Measurements from ENCODE around the gene ASB3.
"Not testable (repeated sequence)": the region's sequence is repeated elsewhere in the genome, so short reads cannot be mapped to it uniquely, and the experiment has no call there.

ASB3 gene

GRCh38 chr2:53786705-53787613 is at the start of gene ASB3, which contains the start of gene ERLEC1:
ASB3 (minus strand) TSS chr2:53786953; CDS start chr2:53765572, 21,381 bp downstream.
ERLEC1 (plus strand) TSS chr2:53787044; CDS start chr2:53787211, 167 bp downstream.
- H3K36me3 Mint-ChIP-seq (ENCODE audit: low read depth), result peaks cover 22% of the 10 kb centered on the region
- H3K4me3 Mint-ChIP-seq, result peak within 1 kb of the TSS; percentile 97
- no peaks in the 10 kb centered on the region for H3K27me3 Mint-ChIP-seq
- H3K4me1 Mint-ChIP-seq (ENCODE audit: low read depth), result peaks cover 32% of the 10 kb centered on the region
- intact Hi-C loops (cut with micrococcal nuclease), result loop anchor here (2.0 kb wide), 1 partner anchor 20 kb away; the partner anchor contains the start of gene CHAC2
- no peaks in the 10 kb centered on the region for H3K9me3 Mint-ChIP-seq
- H3K27ac Mint-ChIP-seq, result peak within 1 kb of the TSS; percentile 92

DNA sequence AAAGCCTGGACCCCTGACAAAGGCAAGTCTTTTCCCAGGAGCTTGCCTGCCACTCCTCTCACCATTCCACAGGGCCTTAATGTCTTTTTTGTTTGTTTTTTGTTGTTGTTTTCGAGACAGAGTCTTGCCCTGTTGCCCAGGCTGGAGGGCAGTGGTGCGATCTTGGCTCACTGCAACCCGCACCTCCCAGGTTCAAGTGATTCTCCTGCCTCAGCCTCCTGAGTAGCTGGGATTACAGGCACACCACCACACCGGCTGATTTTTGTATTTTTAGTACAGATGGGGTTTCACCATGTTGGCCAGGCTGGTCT is 43.2 kb upstream of the ASB3 start:
- H3K9me3 Mint-ChIP-seq; H3K4me1 Mint-ChIP-seq (ENCODE audit: low read depth); H3K36me3 Mint-ChIP-seq (ENCODE audit: low read depth); H3K27me3 Mint-ChIP-seq; H3K27ac Mint-ChIP-seq; intact Hi-C loops (cut with micrococcal nuclease); H3K4me3 Mint-ChIP-seq: not testable (repeated sequence)

DNA sequence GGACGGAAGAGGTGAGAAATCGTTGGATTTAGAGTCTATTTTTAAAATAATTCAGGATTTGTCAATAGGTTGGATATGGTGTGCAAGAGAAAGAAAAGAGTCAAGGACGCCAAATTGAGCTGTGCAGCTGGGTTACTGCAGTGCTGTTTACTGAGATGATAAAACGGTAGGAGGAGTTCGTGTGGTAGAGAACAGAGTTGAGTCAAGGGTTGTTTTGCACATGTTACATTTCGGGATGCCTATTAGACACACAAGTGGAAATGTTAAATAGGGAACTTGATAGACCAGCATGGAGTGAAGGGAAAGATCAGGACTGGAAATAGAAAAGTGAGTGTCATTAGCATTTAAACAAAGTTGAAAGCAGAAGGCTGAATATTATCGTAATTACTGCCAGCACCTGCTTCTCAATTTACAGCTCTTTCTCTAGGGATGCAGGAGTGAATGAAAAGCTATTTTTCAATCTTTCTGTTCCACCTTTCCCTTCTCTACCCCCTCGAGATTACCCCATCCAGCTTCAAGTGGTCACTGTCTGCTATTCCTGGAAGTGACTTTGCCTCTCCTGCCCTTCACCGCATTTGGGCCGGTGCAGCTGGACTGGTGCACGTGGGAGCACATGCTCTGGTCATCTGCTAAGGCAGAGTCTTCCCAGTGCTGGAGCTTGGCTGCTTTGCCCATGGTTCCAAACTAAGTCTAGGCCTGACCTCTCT is 42.7 kb upstream of the ASB3 start:
- Mint-ChIP-seq H3K4me3 (no peak overlapping the region), H3K27ac (no peak overlapping the region), H3K9me3 (no peaks in the 10 kb centered on the region)

GRCh38 chr2:53828331-53828730 is 41.6 kb upstream of the ASB3 start:
- H3K36me3 Mint-ChIP-seq (ENCODE audit: low read depth), result peaks cover 4% of the 10 kb centered on the region
- no peaks in the 10 kb centered on the region for H3K9me3 Mint-ChIP-seq
- intact Hi-C loops (cut with micrococcal nuclease), result no loop called here

More for the DNA sequence above, 42.7 kb upstream of the ASB3 start:
- peaks cover 4% of the 10 kb centered on the region for H3K36me3 Mint-ChIP-seq (ENCODE audit: low read depth)
- no peaks in the 10 kb centered on the region for H3K27me3 Mint-ChIP-seq
- no peaks in the 10 kb centered on the region for H3K4me1 Mint-ChIP-seq (ENCODE audit: low read depth)
- intact Hi-C loops (cut with micrococcal nuclease), result no loop called here

GRCh38 chr2:53827398-53828175 is 40.8 kb upstream of the ASB3 start:
- intact Hi-C loops (cut with micrococcal nuclease), result no loop called here
- H3K27ac Mint-ChIP-seq, result no peak overlapping the region
- peaks cover 4% of the 10 kb centered on the region for H3K36me3 Mint-ChIP-seq (ENCODE audit: low read depth)

More at GRCh38 chr2:53828331-53828730, 41.6 kb upstream of the ASB3 start:
- no peak overlapping the region for H3K4me3 Mint-ChIP-seq
- no peak overlapping the region for H3K27ac Mint-ChIP-seq
- H3K4me1 Mint-ChIP-seq (ENCODE audit: low read depth), result no peaks in the 10 kb centered on the region
- no peaks in the 10 kb centered on the region for H3K27me3 Mint-ChIP-seq

DNA sequence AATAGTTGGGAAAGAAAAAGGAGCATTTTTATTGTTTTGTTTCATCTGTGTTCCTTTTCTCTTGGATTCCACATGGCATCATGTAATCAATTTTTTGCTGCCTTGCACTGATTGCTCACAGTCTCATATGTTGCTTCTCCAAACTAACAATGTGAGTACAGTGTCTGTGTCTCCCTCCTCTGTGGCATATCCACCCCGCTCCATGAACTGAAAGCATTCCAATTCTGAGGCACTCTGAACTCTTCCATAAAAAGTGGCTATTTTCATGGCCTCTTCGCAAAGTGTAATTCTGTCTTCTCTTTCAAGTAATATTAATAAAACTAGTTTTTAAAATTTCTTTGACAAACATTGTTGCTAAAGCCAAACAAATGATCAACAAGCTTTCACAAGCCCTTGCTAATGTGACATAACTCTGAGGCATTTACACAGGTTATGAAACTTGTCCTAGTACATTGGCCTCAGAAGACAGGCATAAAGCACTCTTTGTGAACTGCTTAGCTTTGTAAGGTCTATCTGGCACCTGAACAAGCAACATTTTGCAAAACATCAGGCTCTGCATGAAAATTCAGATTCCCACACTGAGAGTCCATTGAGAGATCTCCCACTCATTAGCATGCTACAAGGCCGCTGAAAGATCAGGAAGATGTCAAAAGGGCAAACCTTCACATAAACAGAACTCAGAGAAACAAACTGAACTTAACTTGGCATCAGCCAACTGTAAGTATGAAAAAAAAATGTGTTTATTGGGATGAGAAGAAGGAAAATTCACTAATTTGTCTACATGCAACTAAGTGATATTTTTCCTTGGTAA is 40.0 kb upstream of the ASB3 start:
- Mint-ChIP-seq H3K27me3 (no peaks in the 10 kb centered on the region), H3K36me3 (ENCODE audit: low read depth) (peaks cover 4% of the 10 kb centered on the region), H3K27ac (no peak overlapping the region), H3K9me3 (no peaks in the 10 kb centered on the region), H3K4me3 (no peak overlapping the region), H3K4me1 (ENCODE audit: low read depth) (no peaks in the 10 kb centered on the region)
- intact Hi-C loops (cut with micrococcal nuclease), result no loop called here

More at GRCh38 chr2:53827398-53828175, 40.8 kb upstream of the ASB3 start:
- no peaks in the 10 kb centered on the region for H3K27me3 Mint-ChIP-seq
- no peak overlapping the region for H3K4me3 Mint-ChIP-seq
- no peaks in the 10 kb centered on the region for H3K9me3 Mint-ChIP-seq
- no peaks in the 10 kb centered on the region for H3K4me1 Mint-ChIP-seq (ENCODE audit: low read depth)

DNA sequence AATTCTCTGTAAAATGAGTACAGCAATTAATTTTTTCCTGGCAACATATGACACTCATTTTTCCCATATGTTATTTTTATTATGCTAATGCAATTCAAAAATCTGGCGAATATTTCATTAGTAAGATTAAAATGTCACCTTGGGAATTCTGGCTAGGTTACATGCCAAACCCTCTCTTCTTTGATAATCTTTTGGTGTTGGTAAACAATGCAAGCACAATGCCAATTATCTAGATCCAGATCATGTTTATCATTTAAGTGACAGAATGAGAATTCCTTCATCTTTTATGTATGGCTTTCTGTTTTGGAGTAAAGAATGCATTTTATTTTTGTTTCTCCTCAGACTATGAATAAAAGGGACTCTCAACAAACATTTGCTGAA is 39.3 kb upstream of the ASB3 start:
- no peak overlapping the region for H3K27ac Mint-ChIP-seq
- no peaks in the 10 kb centered on the region for H3K4me1 Mint-ChIP-seq (ENCODE audit: low read depth)
- H3K36me3 Mint-ChIP-seq (ENCODE audit: low read depth), result peaks cover under 1% of the 10 kb centered on the region
- H3K9me3 Mint-ChIP-seq, result no peaks in the 10 kb centered on the region
- no peaks in the 10 kb centered on the region for H3K27me3 Mint-ChIP-seq
- intact Hi-C loops (cut with micrococcal nuclease), result no loop called here
- no peak overlapping the region for H3K4me3 Mint-ChIP-seq

DNA sequence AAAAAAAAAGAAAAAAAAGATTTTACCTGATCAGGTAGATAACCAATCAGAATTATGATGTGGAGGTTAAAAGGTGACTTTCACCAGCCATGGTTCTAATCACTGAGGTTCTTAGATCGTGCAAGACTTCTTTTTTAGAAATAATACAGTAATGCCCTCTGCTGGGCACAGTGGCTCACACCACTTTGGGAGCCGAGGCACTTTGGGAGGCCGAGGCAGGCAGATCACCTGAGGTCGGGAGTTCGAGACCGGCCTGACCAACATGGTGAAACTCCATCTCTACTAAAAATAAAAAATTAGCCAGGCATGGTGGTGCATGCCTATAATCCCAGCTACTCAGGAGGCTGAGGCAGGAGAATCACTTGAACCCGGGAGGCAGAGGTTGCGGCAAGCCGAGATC is 36.9 kb upstream of the ASB3 start:
- intact Hi-C loops (cut with micrococcal nuclease); H3K27ac Mint-ChIP-seq; H3K9me3 Mint-ChIP-seq; H3K4me1 Mint-ChIP-seq (ENCODE audit: low read depth); H3K27me3 Mint-ChIP-seq; H3K4me3 Mint-ChIP-seq: not testable (repeated sequence)
- H3K36me3 Mint-ChIP-seq (ENCODE audit: low read depth), result peaks cover 16% of the 10 kb centered on the region

DNA sequence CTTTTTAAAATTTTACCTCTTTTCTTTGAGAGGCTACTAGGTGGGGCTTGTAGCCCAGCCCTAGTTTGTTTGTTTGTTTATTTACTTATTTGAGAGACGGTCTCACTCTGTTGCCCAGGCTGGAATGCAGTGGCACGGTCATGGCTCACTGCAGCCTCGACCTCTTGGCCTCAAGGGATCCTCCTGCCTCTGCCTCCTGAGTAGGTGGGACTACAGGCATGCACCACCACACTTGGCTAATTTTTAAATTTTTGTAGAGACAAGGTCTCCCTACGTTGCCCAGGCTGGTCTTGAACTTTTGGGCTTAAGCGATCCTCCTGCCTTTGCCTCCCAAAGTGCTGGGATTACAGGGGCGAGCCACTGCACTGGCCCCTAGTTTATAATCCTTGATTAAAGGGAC is 35.1 kb upstream of the ASB3 start:
- peaks cover 28% of the 10 kb centered on the region for H3K36me3 Mint-ChIP-seq (ENCODE audit: low read depth)
- no peak overlapping the region for H3K27ac Mint-ChIP-seq
- no peaks in the 10 kb centered on the region for H3K4me1 Mint-ChIP-seq (ENCODE audit: low read depth)
- no peak overlapping the region for H3K4me3 Mint-ChIP-seq
- no peaks in the 10 kb centered on the region for H3K9me3 Mint-ChIP-seq
- no peaks in the 10 kb centered on the region for H3K27me3 Mint-ChIP-seq
- intact Hi-C loops (cut with micrococcal nuclease), result no loop called here

GRCh38 chr2:53820711-53821110 is 34.0 kb upstream of the ASB3 start:
- H3K36me3 Mint-ChIP-seq (ENCODE audit: low read depth), result peaks cover 39% of the 10 kb centered on the region
- no peak overlapping the region for H3K27ac Mint-ChIP-seq
- H3K27me3 Mint-ChIP-seq, result no peaks in the 10 kb centered on the region
- intact Hi-C loops (cut with micrococcal nuclease), result no loop called here
- H3K4me1 Mint-ChIP-seq (ENCODE audit: low read depth), result no peaks in the 10 kb centered on the region
- H3K9me3 Mint-ChIP-seq, result no peaks in the 10 kb centered on the region
- no peak overlapping the region for H3K4me3 Mint-ChIP-seq

DNA sequence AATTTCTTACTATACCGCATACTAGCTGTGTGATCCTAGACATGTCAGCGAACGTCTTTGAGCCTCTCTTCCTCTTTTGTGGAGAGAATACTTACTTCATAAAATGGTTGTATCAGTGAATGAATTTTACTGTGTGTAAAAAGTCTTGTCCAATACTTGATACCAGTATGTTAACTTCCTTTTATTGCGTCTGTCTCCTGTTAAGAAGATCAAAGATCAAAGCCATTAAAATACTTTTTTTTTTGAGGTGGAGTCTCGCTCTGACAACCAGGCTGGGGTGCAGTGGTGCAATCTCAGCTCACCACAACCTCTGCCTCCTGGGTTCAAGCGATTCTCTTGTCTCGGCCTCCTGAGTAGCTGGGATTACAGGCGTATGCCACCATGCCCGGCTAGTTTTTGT is 33.3 kb upstream of the ASB3 start:
- H3K27ac Mint-ChIP-seq, result no peak overlapping the region
- no peaks in the 10 kb centered on the region for H3K27me3 Mint-ChIP-seq

GRCh38 chr2:53819634-53820033 is 32.9 kb upstream of the ASB3 start:
- Mint-ChIP-seq H3K36me3 (ENCODE audit: low read depth) (peaks cover 49% of the 10 kb centered on the region), H3K4me1 (ENCODE audit: low read depth) (no peaks in the 10 kb centered on the region), H3K27me3 (no peaks in the 10 kb centered on the region), H3K9me3 (no peaks in the 10 kb centered on the region), H3K27ac (no peak overlapping the region), H3K4me3 (no peak overlapping the region)
- intact Hi-C loops (cut with micrococcal nuclease), result no loop called here

More for the DNA sequence above, 33.3 kb upstream of the ASB3 start:
- Mint-ChIP-seq H3K4me3 (no peak overlapping the region), H3K4me1 (ENCODE audit: low read depth) (no peaks in the 10 kb centered on the region), H3K36me3 (ENCODE audit: low read depth) (peaks cover 45% of the 10 kb centered on the region), H3K9me3 (no peaks in the 10 kb centered on the region)
- intact Hi-C loops (cut with micrococcal nuclease), result no loop called here

GRCh38 chr2:53818854-53819435 is 32.2 kb upstream of the ASB3 start:
- Mint-ChIP-seq H3K27ac (no peak overlapping the region), H3K4me3 (no peak overlapping the region), H3K36me3 (ENCODE audit: low read depth) (peaks cover 56% of the 10 kb centered on the region), H3K9me3 (no peaks in the 10 kb centered on the region), H3K27me3 (no peaks in the 10 kb centered on the region), H3K4me1 (ENCODE audit: low read depth) (no peaks in the 10 kb centered on the region)
- intact Hi-C loops (cut with micrococcal nuclease), result no loop called here
